Measurements from ENCODE around the gene SLC35B2. TPM values are rescaled to one million over a fixed set of nuclear protein-coding genes. Genes with fewer than 3 reads are reported as not detected.

Gene SLC35B2
- total RNA-seq, 4 donors from 2014 or later: 26.2 to 38.5 (median 30.9) TPM

- Histone ChIP-seq H3K4me1 (peaks cover 13% of the 10 kb centered on the region), H3K36me3 (no peaks in the 10 kb centered on the region), H3K27ac (no peak overlapping the region), H3K27me3 (peaks cover 80% of the 10 kb centered on the region), H3K4me3 (no peak overlapping the region), H3K9me3 (no peaks in the 10 kb centered on the region)
- no peak for DNase-seq (ENCODE audit: low spot score in 2 of 2)
- TF ChIP-seq EP300 (IDR thresholded peaks at IDR 0.05) (no peak), POLR2AphosphoS5 (IDR thresholded peaks at IDR 0.05) (no peak), POLR2A (IDR thresholded peaks at IDR 0.05) (no peak), CTCF (IDR thresholded peaks at IDR 0.05) (no peak)
- WGBS: 73% methylated on average over 4 of the region's 4 CpGs
Measured at GRCh38 chr6:44292661-44293365, 35.5 kb upstream of the SLC35B2 start.

DNA sequence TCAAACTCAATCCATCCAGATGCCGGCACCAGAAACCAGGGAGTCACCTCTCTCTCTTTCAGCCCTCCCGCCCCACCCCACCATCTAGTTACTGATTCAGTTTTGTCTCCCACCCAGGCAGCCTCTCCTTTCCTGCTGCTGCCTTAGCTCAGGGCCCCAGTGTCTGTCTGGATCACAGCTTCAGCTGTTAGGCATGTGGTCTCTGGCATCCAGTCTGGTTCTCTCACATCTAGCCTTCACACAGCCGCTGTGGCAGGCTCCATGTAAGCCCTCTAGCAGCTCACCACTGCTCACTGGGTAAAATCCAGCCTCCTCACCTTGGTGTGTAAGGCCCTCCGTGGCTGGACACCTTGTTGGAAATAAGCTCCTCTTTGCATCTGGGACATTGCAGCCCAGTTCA lies 34.5 kb upstream of the SLC35B2 start:
- no peak overlapping the region for H3K4me3 ChIP-seq
- H3K27me3 ChIP-seq: peaks cover 77% of the 10 kb centered on the region
- WGBS: 65% methylated on average over 4 of the region's 4 CpGs

DNA sequence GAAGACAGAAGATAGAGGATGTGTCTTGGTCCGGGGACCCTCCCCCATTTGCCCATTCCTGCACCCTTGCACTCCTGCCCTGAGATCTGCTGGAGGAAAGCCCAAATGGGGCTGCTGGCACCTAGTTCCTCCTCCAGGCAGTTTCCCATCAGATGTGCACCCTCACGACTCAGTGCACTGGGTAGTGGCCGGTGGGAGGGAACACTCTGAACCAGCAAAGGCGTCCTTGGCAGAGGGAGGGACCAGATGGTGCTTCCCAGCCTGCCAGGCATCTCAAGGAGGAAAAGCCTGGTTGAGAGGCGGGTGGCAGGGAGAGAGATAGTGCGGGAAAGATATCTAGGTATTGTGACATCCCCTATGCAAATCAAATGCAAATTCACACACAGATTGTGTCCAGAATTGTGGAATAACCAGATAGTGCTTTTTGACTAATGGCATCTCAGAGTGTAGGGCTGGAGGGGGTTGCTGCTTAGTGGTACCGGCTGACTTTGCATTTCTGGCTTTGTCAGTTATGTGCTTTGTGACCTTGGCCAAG lies 32.5 kb upstream of the SLC35B2 start:
- H3K27ac ChIP-seq: no peak overlapping the region
- DNase-seq (ENCODE audit: low spot score in 2 of 2): no peak
- TF ChIP-seq EP300 (IDR thresholded peaks at IDR 0.05) (no peak), CTCF (IDR thresholded peaks at IDR 0.05) (no peak), POLR2AphosphoS5 (IDR thresholded peaks at IDR 0.05) (no peak), POLR2A (IDR thresholded peaks at IDR 0.05) (no peak)
- H3K27me3 ChIP-seq: peaks cover 62% of the 10 kb centered on the region
- WGBS: 36% methylated on average over 6 of the region's 7 CpGs
- H3K4me3 ChIP-seq: no peak overlapping the region
- H3K4me1 ChIP-seq: peaks cover 3% of the 10 kb centered on the region
- no peaks in the 10 kb centered on the region for H3K9me3 ChIP-seq
- H3K36me3 ChIP-seq: no peaks in the 10 kb centered on the region

More for the DNA sequence above, 34.5 kb upstream of the SLC35B2 start:
- no peak for DNase-seq (ENCODE audit: low spot score in 2 of 2)
- H3K4me1 ChIP-seq: peaks cover 4% of the 10 kb centered on the region
- no peaks in the 10 kb centered on the region for H3K36me3 ChIP-seq
- no peak overlapping the region for H3K27ac ChIP-seq
- no peaks in the 10 kb centered on the region for H3K9me3 ChIP-seq
- TF ChIP-seq CTCF (IDR thresholded peaks at IDR 0.05) (no peak), POLR2A (IDR thresholded peaks at IDR 0.05) (no peak), EP300 (IDR thresholded peaks at IDR 0.05) (no peak), POLR2AphosphoS5 (IDR thresholded peaks at IDR 0.05) (no peak)

GRCh38 chr6:44286747-44287146 lies 29.4 kb upstream of the SLC35B2 start:
- peaks cover 3% of the 10 kb centered on the region for H3K4me1 ChIP-seq
- no peak overlapping the region for H3K27ac ChIP-seq
- WGBS: 42% methylated on average over 2 of the region's 2 CpGs
- H3K9me3 ChIP-seq: no peaks in the 10 kb centered on the region
- no peaks in the 10 kb centered on the region for H3K36me3 ChIP-seq
- H3K27me3 ChIP-seq: peaks cover 37% of the 10 kb centered on the region
- no peak for DNase-seq (ENCODE audit: low spot score in 2 of 2)
- H3K4me3 ChIP-seq: no peak overlapping the region
- TF ChIP-seq EP300 (IDR thresholded peaks at IDR 0.05): no peak
- no peak for TF ChIP-seq CTCF (IDR thresholded peaks at IDR 0.05)

GRCh38 chr6:44286285-44286565 lies 28.9 kb upstream of the SLC35B2 start:
- 89% methylated on average over 12 of the region's 12 CpGs for WGBS
- Histone ChIP-seq H3K27me3 (peaks cover 31% of the 10 kb centered on the region), H3K36me3 (no peaks in the 10 kb centered on the region), H3K9me3 (no peaks in the 10 kb centered on the region), H3K4me3 (no peak overlapping the region), H3K27ac (no peak overlapping the region), H3K4me1 (peaks cover 3% of the 10 kb centered on the region)
- DNase-seq (ENCODE audit: low spot score in 2 of 2): no peak
- TF ChIP-seq EP300 (IDR thresholded peaks at IDR 0.05): no peak
- no peak for TF ChIP-seq CTCF (IDR thresholded peaks at IDR 0.05)
- TF ChIP-seq POLR2A (IDR thresholded peaks at IDR 0.05): no peak
- no peak for TF ChIP-seq POLR2AphosphoS5 (IDR thresholded peaks at IDR 0.05)
